Suprapubic skin (tissue), 3 donors: ENCODE results near the gene FSTL4.

ENCODE experiments used
- EP300 ChIP-seq: sonication (generic); formaldehyde crosslinking; IDR thresholded peaks from one replicate; pipeline ENCODE4 v1.6.1; 2017; ENCODE audit warnings: antibody characterized with exemption
- POLR2A ChIP-seq, 2 donors: fragments of 450-650 bp; IDR thresholded peaks; one replicate each; pipeline ENCODE4 v1.6.1; 2017; ENCODE audit warnings: antibody characterized with exemption in 2 of 2, mild to moderate bottlenecking in 2 of 2, moderate library complexity in 2 of 2
- TF ChIP-seq, protein P1 (sequence below), 2 donors: fragments of 200-600 bp in 1 of 2; fragments of 450-650 bp in 1 of 2; sonication (generic) in 1 of 2; IDR thresholded peaks; one replicate each; pipeline ENCODE4 v1.5.1; 2016 to 2019; ENCODE audit warnings: antibody characterized with exemption in 2 of 2, mild to moderate bottlenecking in 1 of 2, moderate library complexity in 1 of 2

- TF ChIP-seq, protein P1, sequence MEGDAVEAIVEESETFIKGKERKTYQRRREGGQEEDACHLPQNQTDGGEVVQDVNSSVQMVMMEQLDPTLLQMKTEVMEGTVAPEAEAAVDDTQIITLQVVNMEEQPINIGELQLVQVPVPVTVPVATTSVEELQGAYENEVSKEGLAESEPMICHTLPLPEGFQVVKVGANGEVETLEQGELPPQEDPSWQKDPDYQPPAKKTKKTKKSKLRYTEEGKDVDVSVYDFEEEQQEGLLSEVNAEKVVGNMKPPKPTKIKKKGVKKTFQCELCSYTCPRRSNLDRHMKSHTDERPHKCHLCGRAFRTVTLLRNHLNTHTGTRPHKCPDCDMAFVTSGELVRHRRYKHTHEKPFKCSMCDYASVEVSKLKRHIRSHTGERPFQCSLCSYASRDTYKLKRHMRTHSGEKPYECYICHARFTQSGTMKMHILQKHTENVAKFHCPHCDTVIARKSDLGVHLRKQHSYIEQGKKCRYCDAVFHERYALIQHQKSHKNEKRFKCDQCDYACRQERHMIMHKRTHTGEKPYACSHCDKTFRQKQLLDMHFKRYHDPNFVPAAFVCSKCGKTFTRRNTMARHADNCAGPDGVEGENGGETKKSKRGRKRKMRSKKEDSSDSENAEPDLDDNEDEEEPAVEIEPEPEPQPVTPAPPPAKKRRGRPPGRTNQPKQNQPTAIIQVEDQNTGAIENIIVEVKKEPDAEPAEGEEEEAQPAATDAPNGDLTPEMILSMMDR (IDR thresholded peaks at IDR 0.05): no peak
- TF ChIP-seq EP300 (no peak), POLR2A (IDR thresholded peaks at IDR 0.05) (no peak)
Measured at GRCh38 chr5:133214153-133214820, 398.1 kb downstream of the FSTL4 start.
